ENCODE results near the gene PARD3. TPM values are rescaled to one million over a fixed set of nuclear protein-coding genes. Genes with fewer than 3 reads are reported as not detected.

The PARD3 gene
- total and polyA plus RNA-seq, 3 donors from 2014 or later: 31.8 to 59.5 (median 49.5) TPM

GRCh38 chr10:34229917-34230316 lies 585.2 kb downstream of the PARD3 start:
- DNase-seq: no peak
- no peaks in the 10 kb centered on the region for H3K27me3 ChIP-seq
- 71 to 81% methylated on average over 3 of the region's 3 CpGs for WGBS, 2 donors
- TF ChIP-seq POLR2A (IDR thresholded peaks at IDR 0.05) (no peak), CTCF (IDR thresholded peaks at IDR 0.05) (no peak)
- no peaks in the 10 kb centered on the region for H3K9me3 ChIP-seq
- no peak overlapping the region for H3K4me3 ChIP-seq
- H3K4me1 ChIP-seq: no peaks in the 10 kb centered on the region
- H3K36me3 ChIP-seq (ENCODE audit: low read depth, missing control alignments): no peaks in the 10 kb centered on the region
- H3K27ac ChIP-seq: no peak overlapping the region
- intact Hi-C loops (cut with DNase I; ENCODE audit: low total_unique reads): no loop called here

GRCh38 chr10:34228066-34228465 lies 587.0 kb downstream of the PARD3 start:
- H3K27me3 ChIP-seq: no peaks in the 10 kb centered on the region
- no peak overlapping the region for H3K4me3 ChIP-seq
- no peak for DNase-seq
- H3K36me3 ChIP-seq (ENCODE audit: low read depth, missing control alignments): no peaks in the 10 kb centered on the region
- TF ChIP-seq POLR2A (IDR thresholded peaks at IDR 0.05) (no peak), CTCF (IDR thresholded peaks at IDR 0.05) (no peak)
- H3K9me3 ChIP-seq: no peaks in the 10 kb centered on the region
- 91 to 93% methylated on average over 7 of the region's 7 CpGs for WGBS, 2 donors
- H3K4me1 ChIP-seq: no peaks in the 10 kb centered on the region
- intact Hi-C loops (cut with DNase I; ENCODE audit: low total_unique reads): no loop called here
- no peak overlapping the region for H3K27ac ChIP-seq

- 89 to 91% methylated on average over 5 of the region's 5 CpGs for WGBS, 2 donors
- no peak for DNase-seq
Measured at GRCh38 chr10:34224639-34225038, 590.5 kb downstream of the PARD3 start.

GRCh38 chr10:34223658-34224057 lies 591.4 kb downstream of the PARD3 start:
- no peak overlapping the region for H3K27ac ChIP-seq
- H3K4me3 ChIP-seq: no peak overlapping the region
- no peaks in the 10 kb centered on the region for H3K4me1 ChIP-seq
- intact Hi-C loops (cut with DNase I; ENCODE audit: low total_unique reads): no loop called here
- no peaks in the 10 kb centered on the region for H3K36me3 ChIP-seq (ENCODE audit: low read depth, missing control alignments)
- WGBS, 2 donors: 94 to 100% methylated on average over 1 of the region's 1 CpG
- DNase-seq: no peak
- no peak for TF ChIP-seq POLR2A (IDR thresholded peaks at IDR 0.05)
- H3K9me3 ChIP-seq: no peaks in the 10 kb centered on the region
- H3K27me3 ChIP-seq: no peaks in the 10 kb centered on the region

More at GRCh38 chr10:34224639-34225038, 590.5 kb downstream of the PARD3 start:
- TF ChIP-seq CTCF (IDR thresholded peaks at IDR 0.05): no peak
- no peak for TF ChIP-seq POLR2A (IDR thresholded peaks at IDR 0.05)
- intact Hi-C loops (cut with DNase I; ENCODE audit: low total_unique reads): no loop called here
- Histone ChIP-seq H3K4me3 (no peak overlapping the region), H3K9me3 (no peaks in the 10 kb centered on the region), H3K36me3 (ENCODE audit: low read depth, missing control alignments) (no peaks in the 10 kb centered on the region), H3K4me1 (no peaks in the 10 kb centered on the region), H3K27me3 (no peaks in the 10 kb centered on the region), H3K27ac (no peak overlapping the region)

- Histone ChIP-seq H3K4me3 (no peak overlapping the region), H3K27me3 (no peaks in the 10 kb centered on the region), H3K4me1 (no peaks in the 10 kb centered on the region), H3K9me3 (no peaks in the 10 kb centered on the region), H3K27ac (no peak overlapping the region), H3K36me3 (ENCODE audit: low read depth, missing control alignments) (no peaks in the 10 kb centered on the region)
- 90 to 96% methylated on average over 3 to 4 of the region's 4 CpGs for WGBS, 2 donors
- TF ChIP-seq CTCF (IDR thresholded peaks at IDR 0.05): no peak
- TF ChIP-seq POLR2A (IDR thresholded peaks at IDR 0.05): no peak
- intact Hi-C loops (cut with DNase I; ENCODE audit: low total_unique reads): no loop called here
- no peak for DNase-seq
Measured at GRCh38 chr10:34222359-34222758, 592.7 kb downstream of the PARD3 start.
